Spleen (tissue), 7 donors: Measurements from ENCODE around the gene MEIS3.

Source experiments
- POLR2AphosphoS5 ChIP-seq, 3 donors: sonication (generic); formaldehyde crosslinking; IDR thresholded peaks; one replicate each; pipeline ENCODE4 v1.5.1; 2017; ENCODE audit warnings: antibody characterized with exemption in 3 of 3
- TF ChIP-seq, protein P1 (sequence below), 11 experiments: fragments of 200-600 bp in 7 of 11; fragments of 450-650 bp in 4 of 11; sonication (generic) in 4 of 11; IDR thresholded peaks in 8 of 11; conservative IDR thresholded peaks in 3 of 11; 1 replicate in 7 of 11; 2 replicates in 4 of 11; pipeline versions ENCODE4 v1.4.0 to v1.8.0; 2016 to 2021; ENCODE audit warnings: antibody characterized with exemption in 11 of 11, inconsistent platforms in 4 of 11, mild to moderate bottlenecking in 1 of 11
- donor health status: DM: no; HTN: no; CAD: no; lungs with moderate emphysema.
- donor health status: DM: no; HTN: no; CAD: no.
- donor health status: DM: no; HTN: no; CAD: no.

- TF ChIP-seq POLR2AphosphoS5 (IDR thresholded peaks at IDR 0.05), result no peak
- TF ChIP-seq, protein P1, sequence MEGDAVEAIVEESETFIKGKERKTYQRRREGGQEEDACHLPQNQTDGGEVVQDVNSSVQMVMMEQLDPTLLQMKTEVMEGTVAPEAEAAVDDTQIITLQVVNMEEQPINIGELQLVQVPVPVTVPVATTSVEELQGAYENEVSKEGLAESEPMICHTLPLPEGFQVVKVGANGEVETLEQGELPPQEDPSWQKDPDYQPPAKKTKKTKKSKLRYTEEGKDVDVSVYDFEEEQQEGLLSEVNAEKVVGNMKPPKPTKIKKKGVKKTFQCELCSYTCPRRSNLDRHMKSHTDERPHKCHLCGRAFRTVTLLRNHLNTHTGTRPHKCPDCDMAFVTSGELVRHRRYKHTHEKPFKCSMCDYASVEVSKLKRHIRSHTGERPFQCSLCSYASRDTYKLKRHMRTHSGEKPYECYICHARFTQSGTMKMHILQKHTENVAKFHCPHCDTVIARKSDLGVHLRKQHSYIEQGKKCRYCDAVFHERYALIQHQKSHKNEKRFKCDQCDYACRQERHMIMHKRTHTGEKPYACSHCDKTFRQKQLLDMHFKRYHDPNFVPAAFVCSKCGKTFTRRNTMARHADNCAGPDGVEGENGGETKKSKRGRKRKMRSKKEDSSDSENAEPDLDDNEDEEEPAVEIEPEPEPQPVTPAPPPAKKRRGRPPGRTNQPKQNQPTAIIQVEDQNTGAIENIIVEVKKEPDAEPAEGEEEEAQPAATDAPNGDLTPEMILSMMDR (IDR thresholded peaks at IDR 0.05 in 8 of 11, conservative IDR thresholded peaks at IDR 0.05 in 3 of 11), result no peak
These were observed 41.1 kb downstream of the MEIS3 start for GRCh38 chr19:47378246-47378645.
